Motor neuron (in vitro differentiated cells): ENCODE measurements around the gene BTBD9. TPM values are rescaled to one million over a fixed set of nuclear protein-coding genes. Genes with fewer than 3 reads are reported as not detected.

Source experiments
- ATAC-seq, 8 experiments: fragments of 200-7000 bp; cut with Tn5 transposase; replicated peaks in 6 of 8; 2 replicates each; pipeline ENCODE4 v1.8.0; 2021; ENCODE audit warnings: mild to moderate bottlenecking in 8 of 8, moderate library complexity in 8 of 8
- H3K27ac ChIP-seq, 2 donors: fragments of 250-450 bp; sonication (Bioruptor Pico); 2 replicates each; pipeline ENCODE4 v1.9.0; 2021; ENCODE audit warnings: antibody characterized with exemption in 2 of 2, mild to moderate bottlenecking in 2 of 2, moderate library complexity in 1 of 2
- H3K4me1 ChIP-seq, 2 donors: fragments of 250-450 bp; sonication (Bioruptor Pico); replicated peaks in 1 of 2; 2 replicates each; pipeline ENCODE4 v1.6.1; 2021; ENCODE audit warnings: antibody characterized with exemption in 2 of 2, mild to moderate bottlenecking in 2 of 2, moderate library complexity in 1 of 2
- H3K4me3 ChIP-seq, 5 donors: fragments of 250-450 bp; sonication (Bioruptor Pico); 2 replicates each; pipeline ENCODE4 v1.9.0; 2021; ENCODE audit warnings: antibody characterized with exemption in 5 of 5, mild to moderate bottlenecking in 5 of 5, moderate library complexity in 4 of 5
- WGBS, 10 experiments: fragments of 450-650 bp; shearing (Covaris generic); methylation state at CpG; one replicate each; pipeline ENCODE4 v1.0.0; 2022; 5-methylcytosine and 5-hydroxymethylcytosine counted together
- in situ Hi-C, 9 experiments: fragments of 400-800 bp; cut with MboI; loops; one replicate each; pipeline ENCODE4 v1.15.0; 2021; ENCODE audit warnings: low sequenced_read_pairs in 9 of 9, low pct_unique_long_range_greater_than_20kb in 2 of 9; ENCODE audit not compliant: unreplicated experiment in 9 of 9
- total RNA-seq, 8 experiments: library from RNA; unstranded; fragments of 300-600 nt; gene quantifications; 2 replicates each; pipeline versions ENCODE4 v1.2.3 to v1.2.4, GENCODE V29; 2022

The BTBD9 gene
- total RNA-seq, 8 experiments from 2014 or later: 3.8 to 13.0 (median 9.0) TPM

DNA sequence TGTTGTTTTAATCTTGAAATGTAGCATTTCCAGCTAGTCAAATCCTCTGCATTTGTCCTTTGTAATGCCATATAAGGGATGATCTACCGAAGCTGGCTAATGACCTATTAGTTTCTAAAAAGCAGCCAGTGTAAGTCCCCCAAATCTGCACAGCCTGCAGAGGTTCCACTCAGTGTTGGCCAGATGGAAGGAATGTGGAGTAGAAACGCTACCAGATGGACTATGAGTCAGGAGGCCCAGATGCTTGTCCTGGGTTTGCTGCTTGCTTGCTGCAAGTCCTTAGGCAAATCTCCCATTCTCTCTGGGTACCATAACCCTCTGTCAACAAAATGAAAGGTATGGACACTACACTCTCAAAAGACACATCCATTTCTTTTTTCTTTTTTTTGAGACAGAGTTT is 149.8 kb downstream of the BTBD9 start:
- peak in 2 of 8 experiments; percentile 33 to 61 for ATAC-seq
- 14 to 100% (median 66%) methylated on average over 1 to 2 of the region's 2 CpGs; no CpG with 5 or more reads in 2 of the 10 experiments for WGBS, 10 experiments
- in situ Hi-C loops: loop anchor here in 3 of 9 experiments (10.0 to 25.0 kb wide), 4 partner anchors 303 to 795 kb away; partner anchors contain the start of genes MDGA1 (in 1 of the 3) and ZFAND3 (in 1 of the 3)

DNA sequence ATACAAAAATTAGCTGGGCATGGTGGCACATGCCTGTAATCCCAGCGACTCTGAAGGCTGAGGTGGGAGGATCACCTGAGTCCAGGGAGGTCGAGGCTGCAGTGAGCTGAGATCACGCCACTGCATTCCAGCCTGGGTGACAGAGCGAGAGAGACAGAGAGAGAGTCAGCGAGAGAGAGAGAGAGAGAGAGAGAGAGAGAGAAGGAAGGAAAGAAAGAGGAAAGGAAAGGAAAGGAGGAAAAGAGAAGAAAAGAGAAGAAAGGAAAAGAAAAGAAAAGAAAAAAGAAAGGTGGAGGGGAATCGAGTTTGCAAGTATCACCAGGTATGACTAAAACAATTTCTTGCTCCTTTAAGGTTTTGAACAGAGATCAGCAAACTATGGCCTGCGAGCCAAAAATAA is 152.3 kb downstream of the BTBD9 start:
- in situ Hi-C loops: loop anchor here in 3 of 9 experiments (25.0 kb wide), 3 partner anchors 300 to 775 kb away; partner anchors contain the start of gene ZFAND3 (in 1 of the 3)

More for the DNA sequence above, 149.8 kb downstream of the BTBD9 start:
- H3K4me1 ChIP-seq: peaks cover 11% of the 10 kb centered on the region in 2 donors
- no peak overlapping the region for H3K27ac ChIP-seq
- no peak overlapping the region for H3K4me3 ChIP-seq

DNA sequence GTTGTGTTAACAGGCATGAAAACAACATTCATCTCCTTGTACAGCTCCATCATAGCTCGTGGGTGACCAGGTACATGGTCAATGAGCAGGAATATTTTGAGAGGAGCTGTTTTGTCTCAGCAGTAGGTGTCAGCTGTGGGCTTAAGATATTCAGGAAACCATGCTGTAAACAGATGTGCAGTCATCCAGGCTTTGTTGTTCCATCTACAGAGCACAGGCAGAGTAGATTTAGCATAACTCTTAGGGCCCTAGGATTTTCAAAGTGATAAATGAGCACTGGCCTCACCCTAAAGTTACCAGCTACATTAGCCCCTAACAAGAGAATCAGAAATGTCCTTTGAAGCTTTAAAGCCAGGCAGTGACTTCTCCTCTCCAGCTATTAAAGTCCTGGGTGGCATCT is 154.2 kb downstream of the BTBD9 start:
- Histone ChIP-seq H3K4me3 (no peak overlapping the region), H3K4me1 (no peaks in the 10 kb centered on the region), H3K27ac (no peak overlapping the region)
- 40 to 100% (median 67%) methylated on average over 1 of the region's 1 CpG; no CpG with 5 or more reads in 5 of the 10 experiments for WGBS, 10 experiments
- ATAC-seq: peak in 3 of 8 experiments; percentile 27 to 72 (median 69)
- in situ Hi-C loops: loop anchor here in 3 of 9 experiments (25.0 kb wide), 3 partner anchors 298 to 773 kb away; partner anchors contain the start of gene ZFAND3 (in 1 of the 3)

More for the DNA sequence above, 152.3 kb downstream of the BTBD9 start:
- Histone ChIP-seq H3K4me1 (peaks cover 0 to 3% of the 10 kb centered on the region in 2 donors), H3K4me3 (no peak overlapping the region), H3K27ac (no peak overlapping the region)
- ATAC-seq: no peak
- 81 to 100% (median 91%) methylated on average over 1 to 7 of the region's 7 CpGs for WGBS, 10 experiments

DNA sequence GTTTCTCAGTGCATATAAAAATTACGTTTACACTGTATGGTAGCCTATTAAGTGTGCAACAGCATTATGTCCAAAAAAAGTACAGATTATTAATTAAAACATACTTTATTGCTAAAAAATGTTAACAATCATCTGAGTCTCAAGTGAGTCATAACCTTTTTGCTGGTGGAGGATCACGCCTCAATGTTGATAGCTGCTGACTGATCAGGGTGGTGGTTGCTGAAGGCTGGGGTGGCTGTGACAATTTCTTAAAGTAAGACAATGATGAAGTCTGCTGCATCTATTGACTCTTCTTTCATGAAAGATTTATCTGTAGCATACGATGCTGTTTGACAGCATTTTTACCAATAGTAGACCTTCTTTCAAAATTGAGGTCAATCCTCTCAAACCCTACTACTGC is 155.1 kb downstream of the BTBD9 start:
- no peaks in the 10 kb centered on the region for H3K4me1 ChIP-seq
- in situ Hi-C loops: loop anchor here in 3 of 9 experiments (25.0 kb wide), 3 partner anchors 297 to 772 kb away; partner anchors contain the start of gene ZFAND3 (in 1 of the 3)
- no peak for ATAC-seq
- whole genome bisulfite sequencing, 10 experiments: 63 to 100% (median 90%) methylated on average over 1 to 3 of the region's 3 CpGs
- no peak overlapping the region for H3K27ac ChIP-seq
- no peak overlapping the region for H3K4me3 ChIP-seq

DNA sequence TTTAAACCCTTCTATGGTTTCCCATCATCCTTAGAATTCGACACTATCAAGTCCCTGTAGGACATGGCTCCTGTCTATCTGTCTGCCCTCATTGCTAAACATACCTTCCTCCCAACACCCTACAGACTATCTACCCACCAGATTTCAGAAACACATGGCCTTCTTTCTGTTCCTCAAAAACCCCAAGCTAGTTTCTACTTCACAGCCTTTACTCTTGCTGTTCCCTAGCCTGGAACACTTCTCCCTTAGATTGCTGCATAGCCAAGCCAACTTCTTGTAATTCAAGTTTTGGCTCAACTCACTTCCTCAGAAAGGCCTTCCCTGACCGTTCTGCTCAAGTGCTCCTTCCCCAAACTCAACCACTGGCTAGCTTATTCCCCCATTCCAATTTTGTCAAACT is 156.2 kb downstream of the BTBD9 start:
- in situ Hi-C loops: loop anchor here in 3 of 9 experiments (25.0 kb wide), 3 partner anchors 296 to 771 kb away; partner anchors contain the start of gene ZFAND3 (in 1 of the 3)
- ATAC-seq: no peak
- Histone ChIP-seq H3K4me1 (no peaks in the 10 kb centered on the region), H3K27ac (no peak overlapping the region), H3K4me3 (no peak overlapping the region)
- 50 to 100% (median 86%) methylated on average over 1 to 2 of the region's 2 CpGs; no CpG with 5 or more reads in 1 of the 10 experiments for WGBS, 10 experiments

DNA sequence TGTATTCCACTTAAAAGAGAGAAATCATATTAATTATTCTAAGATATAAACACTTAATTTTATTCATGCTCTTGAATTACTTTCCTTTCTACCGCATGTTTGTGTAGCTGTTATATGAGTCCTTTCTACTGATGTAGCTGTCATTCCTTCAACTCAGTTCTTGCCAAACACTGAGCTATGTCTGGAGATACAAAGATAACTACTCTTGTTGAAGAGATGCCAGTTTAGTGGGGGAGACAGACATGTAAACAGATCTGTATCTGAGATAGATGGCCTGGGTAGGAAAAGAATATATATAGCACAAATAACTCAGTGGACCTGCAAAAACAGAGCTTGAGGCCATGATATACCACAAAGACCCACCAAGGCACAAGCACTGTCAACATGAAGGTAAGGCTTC is 157.3 kb downstream of the BTBD9 start:
- in situ Hi-C loops: loop anchor here in 3 of 9 experiments (25.0 kb wide), 3 partner anchors 295 to 770 kb away; partner anchors contain the start of gene ZFAND3 (in 1 of the 3)
- WGBS, 10 experiments: 29 to 100% (median 100%) methylated on average over 1 of the region's 1 CpG; no CpG with 5 or more reads in 2 of the 10 experiments
- no peak for ATAC-seq

DNA sequence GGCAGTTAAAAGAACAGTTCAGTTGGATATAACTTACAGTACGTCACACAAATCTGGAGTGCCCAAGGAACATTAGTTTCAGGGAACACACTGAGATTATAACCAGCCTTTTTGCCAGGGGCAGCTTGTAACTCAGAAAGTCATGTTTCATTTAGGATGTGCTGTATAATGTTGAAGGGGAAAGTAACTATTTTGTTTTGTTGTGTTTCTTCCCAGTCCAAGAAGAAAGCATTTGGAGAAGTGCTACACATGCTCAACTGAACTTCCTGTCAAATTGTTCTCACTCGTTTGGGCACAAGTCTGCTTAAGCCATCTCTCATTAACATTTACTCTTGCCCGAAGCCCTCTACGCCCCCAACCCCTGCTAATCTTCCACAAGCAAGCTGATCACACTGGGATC is 157.9 kb downstream of the BTBD9 start:
- Histone ChIP-seq H3K27ac (no peak overlapping the region), H3K4me3 (no peak overlapping the region), H3K4me1 (peaks cover 0 to 4% of the 10 kb centered on the region in 2 donors)
- no peak for ATAC-seq
- in situ Hi-C loops: loop anchor here in 3 of 9 experiments (25.0 kb wide), 3 partner anchors 295 to 770 kb away; partner anchors contain the start of gene ZFAND3 (in 1 of the 3)
- WGBS, 10 experiments: 33 to 94% (median 80%) methylated on average over 1 to 4 of the region's 4 CpGs

More for the DNA sequence above, 157.3 kb downstream of the BTBD9 start:
- Histone ChIP-seq H3K27ac (no peak overlapping the region), H3K4me3 (no peak overlapping the region), H3K4me1 (no peaks in the 10 kb centered on the region)

DNA sequence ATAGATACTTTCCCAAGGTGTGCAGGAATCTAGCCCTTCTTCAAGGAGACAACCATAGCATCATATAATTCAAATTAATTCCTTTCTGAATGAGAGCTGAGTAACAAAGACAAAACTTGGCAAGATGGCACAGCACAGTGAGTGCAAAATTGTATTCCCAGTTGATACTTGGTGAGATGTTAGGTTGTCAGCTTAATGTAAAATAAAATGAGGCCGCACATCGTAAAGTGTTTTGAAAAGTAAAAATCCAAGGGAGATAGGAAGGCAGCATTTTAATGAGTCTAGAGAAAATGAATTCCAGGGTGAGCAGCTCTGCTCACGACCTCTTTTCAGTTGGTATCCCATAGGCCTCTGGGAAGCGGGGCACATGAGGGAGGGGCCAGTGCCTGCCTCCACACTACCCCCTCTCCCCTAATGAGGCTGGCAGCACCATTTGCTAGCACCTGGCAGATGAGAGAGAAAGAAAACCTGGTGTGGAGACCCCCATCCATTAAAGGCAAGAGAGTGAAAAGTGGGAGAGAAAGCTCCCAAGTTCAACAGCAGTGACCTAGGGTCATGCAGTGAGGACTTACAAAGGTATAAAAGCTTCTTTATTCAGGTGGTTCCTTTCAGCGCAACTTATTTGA is 158.4 kb downstream of the BTBD9 start:
- in situ Hi-C loops: loop anchor here in 3 of 9 experiments (25.0 kb wide), 3 partner anchors 294 to 769 kb away; partner anchors contain the start of gene ZFAND3 (in 1 of the 3)

DNA sequence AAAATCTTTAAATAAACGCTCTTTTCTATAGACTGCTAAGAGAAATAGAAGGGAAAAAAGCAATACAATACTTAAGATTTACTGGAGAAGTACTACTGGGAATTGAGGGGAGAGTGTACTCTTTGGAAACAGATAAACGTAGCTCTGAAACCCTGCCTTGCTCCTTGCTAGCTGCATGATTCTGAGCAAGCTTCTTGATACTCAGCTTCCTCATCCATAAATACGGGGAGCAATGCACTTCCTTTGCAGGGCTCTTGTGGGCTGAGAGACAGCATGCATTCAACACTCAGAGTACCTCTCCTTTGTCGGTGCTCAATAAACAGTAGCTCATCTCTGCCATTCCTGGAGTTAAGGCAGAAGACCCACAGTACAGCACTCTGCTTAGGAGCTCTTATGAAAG is 159.7 kb downstream of the BTBD9 start:
- Histone ChIP-seq H3K4me3 (no peak overlapping the region), H3K4me1 (peaks cover 0 to 6% of the 10 kb centered on the region in 2 donors), H3K27ac (no peak overlapping the region)
- 50 to 100% (median 90%) methylated on average over 2 to 4 of the region's 4 CpGs; no CpG with 5 or more reads in 1 of the 10 experiments for WGBS, 10 experiments
- ATAC-seq: no peak
- in situ Hi-C loops: loop anchor here in 3 of 9 experiments (25.0 kb wide), 3 partner anchors 293 to 768 kb away; partner anchors contain the start of gene ZFAND3 (in 1 of the 3)

More for the DNA sequence above, 158.4 kb downstream of the BTBD9 start:
- Histone ChIP-seq H3K4me1 (peaks cover 0 to 6% of the 10 kb centered on the region in 2 donors), H3K4me3 (no peak overlapping the region), H3K27ac (no peak overlapping the region)
- WGBS, 10 experiments: 77 to 100% (median 90%) methylated on average over 2 to 5 of the region's 5 CpGs; no CpG with 5 or more reads in 1 of the 10 experiments
- ATAC-seq: no peak

DNA sequence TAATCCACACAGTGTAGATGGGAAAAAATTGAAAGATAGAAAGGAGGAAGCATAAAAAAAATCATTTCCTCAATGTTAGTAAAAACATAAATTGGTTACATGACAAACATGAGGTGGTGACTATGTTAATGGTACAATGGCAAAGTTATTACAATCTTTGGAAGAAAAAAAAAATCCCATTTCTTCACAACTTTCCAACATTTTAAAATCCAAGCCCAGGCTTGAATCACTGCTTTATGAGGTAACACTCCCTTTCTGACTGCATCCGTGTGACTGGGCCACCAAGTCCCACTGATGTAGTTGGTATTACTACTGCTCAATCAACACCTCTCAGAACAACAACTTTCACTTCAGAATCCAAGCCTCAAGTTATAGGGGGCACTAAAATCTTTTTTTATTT is 160.4 kb downstream of the BTBD9 start:
- in situ Hi-C loops: loop anchor here in 3 of 9 experiments (25.0 kb wide), 3 partner anchors 292 to 767 kb away; partner anchors contain the start of gene ZFAND3 (in 1 of the 3)
- H3K4me1 ChIP-seq: peaks cover 0 to 6% of the 10 kb centered on the region in 2 donors
- H3K4me3 ChIP-seq: no peak overlapping the region
- WGBS, 10 experiments: 83 to 100% (median 100%) methylated on average over 1 of the region's 1 CpG; no CpG with 5 or more reads in 6 of the 10 experiments
- ATAC-seq: no peak
- H3K27ac ChIP-seq: no peak overlapping the region

DNA sequence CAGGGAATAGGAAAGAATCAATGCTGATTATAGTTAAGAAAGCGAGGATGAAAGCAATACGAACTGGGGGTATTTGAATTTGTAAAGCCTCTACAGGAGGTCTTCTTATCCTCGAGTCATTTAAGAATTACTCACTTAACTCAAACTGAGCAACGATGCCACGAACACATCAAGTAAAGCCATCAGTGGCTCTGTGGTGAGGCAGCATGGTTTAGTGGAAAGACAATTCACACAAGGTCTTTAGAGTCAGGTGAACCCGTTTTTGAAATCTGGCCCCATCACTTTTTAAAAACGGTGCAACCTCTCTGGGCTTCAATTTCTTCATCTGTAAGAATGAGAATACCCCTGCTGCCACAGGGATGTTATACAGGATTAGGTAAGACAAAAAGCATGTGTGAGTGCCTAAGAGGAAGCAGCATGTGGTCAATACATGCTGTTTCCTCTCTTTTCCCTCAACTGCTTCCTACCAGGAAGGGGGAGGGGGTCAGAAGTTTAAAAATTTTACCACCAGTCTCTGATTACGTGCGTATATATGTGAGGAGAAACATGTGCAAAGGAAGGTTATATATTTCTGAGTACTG is 162.0 kb downstream of the BTBD9 start:
- in situ Hi-C loops: loop anchor here in 3 of 9 experiments (25.0 kb wide), 3 partner anchors 290 to 765 kb away; partner anchors contain the start of gene ZFAND3 (in 1 of the 3)
- no peak overlapping the region for H3K4me3 ChIP-seq
- no peak for ATAC-seq
- 27 to 86% (median 64%) methylated on average over 1 to 9 of the region's 9 CpGs for WGBS, 10 experiments
- H3K27ac ChIP-seq: no peak overlapping the region
- H3K4me1 ChIP-seq: peaks cover 0 to 6% of the 10 kb centered on the region in 2 donors

DNA sequence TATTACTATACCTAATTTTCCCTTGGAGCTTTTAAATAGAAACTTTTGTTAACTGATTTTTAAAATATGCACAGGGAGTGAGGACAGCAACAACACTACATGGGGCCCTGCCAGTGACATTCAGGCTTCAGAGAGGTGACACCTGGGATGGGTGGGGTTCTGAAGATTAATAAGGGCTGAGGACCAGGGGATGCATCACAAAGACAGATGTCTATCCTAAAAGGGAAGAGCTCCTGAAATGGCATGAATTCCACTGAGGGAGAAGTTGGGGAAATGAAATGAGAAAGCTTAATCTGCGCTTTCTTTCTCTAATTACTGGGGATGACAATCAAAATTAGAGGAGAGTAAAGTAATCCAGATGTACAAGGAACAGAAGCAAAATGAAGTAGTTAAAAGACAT is 162.8 kb downstream of the BTBD9 start:
- ATAC-seq: no peak
- Histone ChIP-seq H3K4me1 (peaks cover 0 to 6% of the 10 kb centered on the region in 2 donors), H3K27ac (no peak overlapping the region), H3K4me3 (no peak overlapping the region)
- 88 to 100% (median 100%) methylated on average over 1 of the region's 1 CpG; no CpG with 5 or more reads in 3 of the 10 experiments for WGBS, 10 experiments
- in situ Hi-C loops: loop anchor here in 3 of 9 experiments (25.0 kb wide), 3 partner anchors 290 to 765 kb away; partner anchors contain the start of gene ZFAND3 (in 1 of the 3)
